Measurements from ENCODE around the gene TMEM270. TPM values are rescaled to one million over a fixed set of nuclear protein-coding genes. Genes with fewer than 3 reads are reported as not detected.

The TMEM270 gene
- total RNA-seq, 1 donor from 2014 or later: not detected

- no peak overlapping the region for H2AFZ ChIP-seq (replicated peaks)
- H3K27ac ChIP-seq: no peak overlapping the region
- H3K9me3 ChIP-seq (ENCODE audit: low read depth): no peaks in the 10 kb centered on the region
- no peak overlapping the region for H3K27ac Mint-ChIP-seq
- H3K36me3 ChIP-seq: no peaks in the 10 kb centered on the region
- peaks cover 7% of the 10 kb centered on the region for H3K4me1 Mint-ChIP-seq
- no peaks in the 10 kb centered on the region for H4K20me1 ChIP-seq (ENCODE audit: low read depth)
- H3K4me2 ChIP-seq: no peak overlapping the region
- no peaks in the 10 kb centered on the region for H3K36me3 Mint-ChIP-seq
- no peak overlapping the region for H3K4me3 Mint-ChIP-seq
- no peak overlapping the region for H3K9ac ChIP-seq
- H3F3A ChIP-seq (ENCODE audit: low read depth): no peaks in the 10 kb centered on the region
- no peak for DNase-seq (ENCODE audit: low spot score)
- no peaks in the 10 kb centered on the region for H3K79me2 ChIP-seq (ENCODE audit: low read depth)
- no peak overlapping the region for H3K4me3 ChIP-seq
- no peak for TF ChIP-seq EZH2phosphoT487 (IDR thresholded peaks at IDR 0.05)
- no peak for TF ChIP-seq EZH2 (IDR thresholded peaks at IDR 0.05)
- TF ChIP-seq CTCF (IDR thresholded peaks at IDR 0.05): no peak
- H3K27me3 ChIP-seq: no peaks in the 10 kb centered on the region
- H3K27me3 Mint-ChIP-seq (ENCODE audit: insufficient read depth, low read depth): peaks cover 3% of the 10 kb centered on the region
- no peaks in the 10 kb centered on the region for H3K9me3 Mint-ChIP-seq
- no peaks in the 10 kb centered on the region for H3K4me1 ChIP-seq
These were observed 44.4 kb downstream of the TMEM270 start for GRCh38 chr7:73905360-73905759.

GRCh38 chr7:73906874-73907273 is 45.9 kb downstream of the TMEM270 start:
- no peaks in the 10 kb centered on the region for H3K36me3 ChIP-seq
- H3K4me1 ChIP-seq: no peaks in the 10 kb centered on the region
- no peak overlapping the region for H3K4me3 ChIP-seq
- Mint-ChIP-seq H3K27ac (no peak overlapping the region), H3K4me1 (peaks cover 7% of the 10 kb centered on the region), H3K4me3 (no peak overlapping the region), H3K9me3 (no peaks in the 10 kb centered on the region), H3K27me3 (ENCODE audit: insufficient read depth, low read depth) (peaks cover 5% of the 10 kb centered on the region), H3K36me3 (no peaks in the 10 kb centered on the region)
- no peak overlapping the region for H3K27ac ChIP-seq
- H3K9ac ChIP-seq: no peak overlapping the region
- TF ChIP-seq CTCF (IDR thresholded peaks at IDR 0.05) (no peak), EZH2phosphoT487 (IDR thresholded peaks at IDR 0.05) (no peak), EZH2 (IDR thresholded peaks at IDR 0.05) (no peak)
- no peak overlapping the region for H3K4me2 ChIP-seq
- H3K9me3 ChIP-seq (ENCODE audit: low read depth): no peaks in the 10 kb centered on the region
- no peaks in the 10 kb centered on the region for H3K79me2 ChIP-seq (ENCODE audit: low read depth)
- H2AFZ ChIP-seq (replicated peaks): no peak overlapping the region
- no peaks in the 10 kb centered on the region for H3F3A ChIP-seq (ENCODE audit: low read depth)
- H4K20me1 ChIP-seq (ENCODE audit: low read depth): no peaks in the 10 kb centered on the region
- no peak for DNase-seq (ENCODE audit: low spot score)
- no peaks in the 10 kb centered on the region for H3K27me3 ChIP-seq

- TF ChIP-seq EZH2phosphoT487 (IDR thresholded peaks at IDR 0.05) (no peak), EZH2 (IDR thresholded peaks at IDR 0.05) (no peak), CTCF (IDR thresholded peaks at IDR 0.05) (no peak)
These were observed 46.7 kb downstream of the TMEM270 start for GRCh38 chr7:73907554-73908122.

More at GRCh38 chr7:73907554-73908122, 46.7 kb downstream of the TMEM270 start:
- H3K9ac ChIP-seq: no peak overlapping the region
- Mint-ChIP-seq H3K4me3 (no peak overlapping the region), H3K27ac (peak overlapping the region; percentile 87), H3K9me3 (no peaks in the 10 kb centered on the region), H3K27me3 (ENCODE audit: insufficient read depth, low read depth) (peaks cover 5% of the 10 kb centered on the region), H3K36me3 (no peaks in the 10 kb centered on the region), H3K4me1 (peaks cover 7% of the 10 kb centered on the region)
- no peaks in the 10 kb centered on the region for H3K27me3 ChIP-seq
- H3K9me3 ChIP-seq (ENCODE audit: low read depth): no peaks in the 10 kb centered on the region
- DNase-seq (ENCODE audit: low spot score): no peak
- no peaks in the 10 kb centered on the region for H3K79me2 ChIP-seq (ENCODE audit: low read depth)
- H2AFZ ChIP-seq (replicated peaks): no peak overlapping the region
- H3K4me2 ChIP-seq: no peak overlapping the region
- H3K4me1 ChIP-seq: no peaks in the 10 kb centered on the region
- no peaks in the 10 kb centered on the region for H3F3A ChIP-seq (ENCODE audit: low read depth)
- no peak overlapping the region for H3K27ac ChIP-seq
- H3K36me3 ChIP-seq: no peaks in the 10 kb centered on the region
- H3K4me3 ChIP-seq: no peak overlapping the region
- H4K20me1 ChIP-seq (ENCODE audit: low read depth): no peaks in the 10 kb centered on the region

Data from neural progenitor cell (in vitro differentiated cells).